HL-60 (cell line): ENCODE measurements around the gene TSC22D1.

Source experiments
- POLR2AphosphoS5 ChIP-seq: IDR thresholded peaks from 2 replicates; pipeline ENCODE4 v1.6.1; 2012; ENCODE audit warnings: low read depth
- SPI1 ChIP-seq: IDR thresholded peaks from 2 replicates; pipeline ENCODE4 v1.6.1; 2012; ENCODE audit warnings: low read depth, mild to moderate bottlenecking, borderline replicate concordance
- TF ChIP-seq, protein P1 (sequence below): IDR thresholded peaks from one replicate; pipeline ENCODE4 v1.5.1; 2011; ENCODE audit warnings: low read length, control low read depth, inconsistent platforms; ENCODE audit not compliant: insufficient read depth
- TF ChIP-seq, protein P2 (sequence below): IDR thresholded peaks from 2 replicates; pipeline ENCODE4 v1.6.1; 2012; ENCODE audit warnings: low read depth; ENCODE audit not compliant: insufficient replicate concordance

DNA sequence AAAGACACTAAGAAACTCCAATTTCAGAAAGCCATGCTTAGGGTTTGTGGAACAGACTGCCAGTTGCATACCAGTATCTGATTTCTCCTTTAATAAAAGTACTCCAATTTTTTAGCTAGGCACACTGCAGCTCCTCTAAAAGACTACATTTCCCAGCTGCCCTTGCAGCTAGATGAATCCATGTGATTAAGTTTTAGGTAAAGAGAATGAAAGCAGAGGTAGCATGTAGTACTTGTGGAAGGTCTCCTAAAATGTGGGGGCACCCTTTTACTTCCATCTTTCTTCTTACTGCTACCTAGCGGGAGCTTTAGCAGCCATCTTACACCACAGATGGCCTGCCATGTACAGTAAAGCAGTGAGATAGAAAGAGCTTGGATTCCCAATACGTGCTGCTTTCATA lies 33.0 kb upstream of the TSC22D1 start:
- TF ChIP-seq, protein P1, sequence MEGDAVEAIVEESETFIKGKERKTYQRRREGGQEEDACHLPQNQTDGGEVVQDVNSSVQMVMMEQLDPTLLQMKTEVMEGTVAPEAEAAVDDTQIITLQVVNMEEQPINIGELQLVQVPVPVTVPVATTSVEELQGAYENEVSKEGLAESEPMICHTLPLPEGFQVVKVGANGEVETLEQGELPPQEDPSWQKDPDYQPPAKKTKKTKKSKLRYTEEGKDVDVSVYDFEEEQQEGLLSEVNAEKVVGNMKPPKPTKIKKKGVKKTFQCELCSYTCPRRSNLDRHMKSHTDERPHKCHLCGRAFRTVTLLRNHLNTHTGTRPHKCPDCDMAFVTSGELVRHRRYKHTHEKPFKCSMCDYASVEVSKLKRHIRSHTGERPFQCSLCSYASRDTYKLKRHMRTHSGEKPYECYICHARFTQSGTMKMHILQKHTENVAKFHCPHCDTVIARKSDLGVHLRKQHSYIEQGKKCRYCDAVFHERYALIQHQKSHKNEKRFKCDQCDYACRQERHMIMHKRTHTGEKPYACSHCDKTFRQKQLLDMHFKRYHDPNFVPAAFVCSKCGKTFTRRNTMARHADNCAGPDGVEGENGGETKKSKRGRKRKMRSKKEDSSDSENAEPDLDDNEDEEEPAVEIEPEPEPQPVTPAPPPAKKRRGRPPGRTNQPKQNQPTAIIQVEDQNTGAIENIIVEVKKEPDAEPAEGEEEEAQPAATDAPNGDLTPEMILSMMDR: no peak
- TF ChIP-seq SPI1: no peak
- TF ChIP-seq, protein P2, sequence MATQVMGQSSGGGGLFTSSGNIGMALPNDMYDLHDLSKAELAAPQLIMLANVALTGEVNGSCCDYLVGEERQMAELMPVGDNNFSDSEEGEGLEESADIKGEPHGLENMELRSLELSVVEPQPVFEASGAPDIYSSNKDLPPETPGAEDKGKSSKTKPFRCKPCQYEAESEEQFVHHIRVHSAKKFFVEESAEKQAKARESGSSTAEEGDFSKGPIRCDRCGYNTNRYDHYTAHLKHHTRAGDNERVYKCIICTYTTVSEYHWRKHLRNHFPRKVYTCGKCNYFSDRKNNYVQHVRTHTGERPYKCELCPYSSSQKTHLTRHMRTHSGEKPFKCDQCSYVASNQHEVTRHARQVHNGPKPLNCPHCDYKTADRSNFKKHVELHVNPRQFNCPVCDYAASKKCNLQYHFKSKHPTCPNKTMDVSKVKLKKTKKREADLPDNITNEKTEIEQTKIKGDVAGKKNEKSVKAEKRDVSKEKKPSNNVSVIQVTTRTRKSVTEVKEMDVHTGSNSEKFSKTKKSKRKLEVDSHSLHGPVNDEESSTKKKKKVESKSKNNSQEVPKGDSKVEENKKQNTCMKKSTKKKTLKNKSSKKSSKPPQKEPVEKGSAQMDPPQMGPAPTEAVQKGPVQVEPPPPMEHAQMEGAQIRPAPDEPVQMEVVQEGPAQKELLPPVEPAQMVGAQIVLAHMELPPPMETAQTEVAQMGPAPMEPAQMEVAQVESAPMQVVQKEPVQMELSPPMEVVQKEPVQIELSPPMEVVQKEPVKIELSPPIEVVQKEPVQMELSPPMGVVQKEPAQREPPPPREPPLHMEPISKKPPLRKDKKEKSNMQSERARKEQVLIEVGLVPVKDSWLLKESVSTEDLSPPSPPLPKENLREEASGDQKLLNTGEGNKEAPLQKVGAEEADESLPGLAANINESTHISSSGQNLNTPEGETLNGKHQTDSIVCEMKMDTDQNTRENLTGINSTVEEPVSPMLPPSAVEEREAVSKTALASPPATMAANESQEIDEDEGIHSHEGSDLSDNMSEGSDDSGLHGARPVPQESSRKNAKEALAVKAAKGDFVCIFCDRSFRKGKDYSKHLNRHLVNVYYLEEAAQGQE: no peak
- no peak for TF ChIP-seq POLR2AphosphoS5
